CD1c-positive myeloid dendritic cell (primary cell): ENCODE results near the gene NANP.
"Not testable (repeated sequence)": the region's sequence is repeated elsewhere in the genome, so short reads cannot be mapped to it uniquely, and the experiment has no call there.

ENCODE experiments used
- DNase-seq: peaks from one replicate; pipeline ENCODE4 v3.0.0-alpha.2; 2016; ENCODE audit errors: extremely low spot score

The NANP gene

GRCh38 chr20:25606094-25606695, 17.6 kb downstream of the NANP start:
- no peak for DNase-seq

- no peak for DNase-seq
These were observed 18.7 kb downstream of the NANP start for GRCh38 chr20:25605148-25605547.

GRCh38 chr20:25604611-25605010, 19.2 kb downstream of the NANP start:
- DNase-seq: no peak

- not testable (repeated sequence) for DNase-seq
These were observed 20.9 kb downstream of the NANP start for GRCh38 chr20:25602914-25603309.

- DNase-seq: not testable (repeated sequence)
These were observed 21.5 kb downstream of the NANP start for GRCh38 chr20:25602191-25602913.

GRCh38 chr20:25601659-25602058, 22.2 kb downstream of the NANP start:
- no peak for DNase-seq

GRCh38 chr20:25600632-25601031, 23.2 kb downstream of the NANP start:
- no peak for DNase-seq

- no peak for DNase-seq
These were observed 31.5 kb downstream of the NANP start for GRCh38 chr20:25592135-25592852.

GRCh38 chr20:25590778-25591177, 33.0 kb downstream of the NANP start:
- DNase-seq: not testable (repeated sequence)

- no peak for DNase-seq
These were observed 35.3 kb downstream of the NANP start for GRCh38 chr20:25588491-25588890.

- DNase-seq: no peak
These were observed 36.3 kb downstream of the NANP start for GRCh38 chr20:25587536-25587935.

GRCh38 chr20:25586877-25587276, 36.9 kb downstream of the NANP start:
- no peak for DNase-seq

GRCh38 chr20:25584905-25585704, 38.7 kb downstream of the NANP start, which contains the start of gene NINL:
Gene NINL (minus strand): TSS chr20:25585531. CDS start chr20:25526587, 58,944 bp downstream.
- peak; percentile 7 for DNase-seq

GRCh38 chr20:25583607-25584006, 40.2 kb downstream of the NANP start:
- not testable (repeated sequence) for DNase-seq

GRCh38 chr20:25580711-25581110, 43.1 kb downstream of the NANP start:
- DNase-seq: no peak

GRCh38 chr20:25579081-25579770, 44.6 kb downstream of the NANP start:
- no peak for DNase-seq

GRCh38 chr20:25576783-25577530, 46.9 kb downstream of the NANP start:
- DNase-seq: no peak

- peak; percentile 49 for DNase-seq
These were observed 49.4 kb downstream of the NANP start for GRCh38 chr20:25574411-25574810.

- DNase-seq: no peak
These were observed 50.2 kb downstream of the NANP start for GRCh38 chr20:25573288-25574251.
